Ascending aorta (tissue), 2 donors: ENCODE data around the gene SYTL2. TPM values are rescaled to one million over a fixed set of nuclear protein-coding genes. Genes with fewer than 3 reads are reported as not detected.

ENCODE experiments used
- DNase-seq, 2 donors: peaks; one replicate each; pipeline ENCODE4 v3.0.0-alpha.2; 2019; ENCODE audit warnings: low spot score in 2 of 2
- H3K27ac ChIP-seq, 2 donors: fragments of 200-600 bp; sonication (generic); one replicate each; pipeline ENCODE4 v1.5.1; 2016 to 2017; ENCODE audit warnings: mild to moderate bottlenecking in 1 of 2
- H3K27me3 ChIP-seq: fragments of 200-600 bp; sonication (generic); one replicate; pipeline ENCODE4 v1.5.1; 2017
- H3K36me3 ChIP-seq, 2 donors: fragments of 200-600 bp; sonication (generic); one replicate each; pipeline ENCODE4 v1.5.1; 2016
- H3K4me1 ChIP-seq, 2 donors: fragments of 200-600 bp; sonication (generic); one replicate each; pipeline ENCODE4 v1.5.1; 2016 to 2017; ENCODE audit warnings: mild to moderate bottlenecking in 1 of 2
- H3K4me3 ChIP-seq, 2 donors: fragments of 200-600 bp; sonication (generic); one replicate each; pipeline ENCODE4 v1.5.1; 2016 to 2017; ENCODE audit warnings: mild to moderate bottlenecking in 1 of 2
- H3K9me3 ChIP-seq, 2 donors: fragments of 200-600 bp; sonication (generic); one replicate each; pipeline ENCODE4 v1.5.1; 2016
- CTCF ChIP-seq, 3 experiments: fragments of 200-600 bp in 2 of 3; fragments of 450-650 bp in 1 of 3; sonication (generic) in 2 of 3; IDR thresholded peaks; one replicate each; pipeline ENCODE4 v1.5.1; 2016 to 2019; ENCODE audit warnings: antibody characterized with exemption in 3 of 3, mild to moderate bottlenecking in 1 of 3, moderate library complexity in 1 of 3
- intact Hi-C: fragments of 100-400 bp; cut with DNase I; formaldehyde crosslinking; loops from one replicate; pipeline ENCODE4 v1.15.1; 2023
- total RNA-seq: library from RNA; depleted of rRNA; stranded (reverse); fragments of >200 nt; gene quantifications from one replicate; pipeline ENCODE4 v1.1.0, GENCODE V29; 2016

SYTL2 gene
- total RNA-seq, 1 donor from 2014 or later: 151 TPM

GRCh38 chr11:85698195-85698594, 112.7 kb downstream of the SYTL2 start:
- Histone ChIP-seq H3K27ac (no peak overlapping the region), H3K36me3 (no peaks in the 10 kb centered on the region), H3K4me3 (no peak overlapping the region), H3K27me3 (no peaks in the 10 kb centered on the region), H3K4me1 (no peaks in the 10 kb centered on the region), H3K9me3 (no peaks in the 10 kb centered on the region)
- DNase-seq: no peak
- TF ChIP-seq CTCF (IDR thresholded peaks at IDR 0.05): no peak
- intact Hi-C loops: no loop called here

- Histone ChIP-seq H3K9me3 (no peaks in the 10 kb centered on the region), H3K4me1 (no peaks in the 10 kb centered on the region), H3K4me3 (no peak overlapping the region), H3K27ac (no peak overlapping the region), H3K36me3 (no peaks in the 10 kb centered on the region), H3K27me3 (no peaks in the 10 kb centered on the region)
- intact Hi-C loops: no loop called here
- DNase-seq: no peak
- TF ChIP-seq CTCF (IDR thresholded peaks at IDR 0.05): no peak
These were observed 113.2 kb downstream of the SYTL2 start for GRCh38 chr11:85697747-85698146.

- intact Hi-C loops: no loop called here
- no peaks in the 10 kb centered on the region for H3K9me3 ChIP-seq
- no peak for DNase-seq
- no peaks in the 10 kb centered on the region for H3K4me1 ChIP-seq
- H3K4me3 ChIP-seq: no peak overlapping the region
- no peak overlapping the region for H3K27ac ChIP-seq
- no peaks in the 10 kb centered on the region for H3K36me3 ChIP-seq
- no peaks in the 10 kb centered on the region for H3K27me3 ChIP-seq
- TF ChIP-seq CTCF (IDR thresholded peaks at IDR 0.05): no peak
These were observed 115.4 kb downstream of the SYTL2 start for GRCh38 chr11:85695546-85695945.

- H3K4me3 ChIP-seq: no peak overlapping the region
- no peaks in the 10 kb centered on the region for H3K36me3 ChIP-seq
- no peak overlapping the region for H3K27ac ChIP-seq
- no peaks in the 10 kb centered on the region for H3K4me1 ChIP-seq
- H3K9me3 ChIP-seq: no peaks in the 10 kb centered on the region
- peak in 2 of 3 experiments; percentile 24 to 52 for TF ChIP-seq CTCF (IDR thresholded peaks at IDR 0.05)
- DNase-seq: no peak
- intact Hi-C loops: no loop called here
- no peaks in the 10 kb centered on the region for H3K27me3 ChIP-seq
These were observed 116.5 kb downstream of the SYTL2 start for GRCh38 chr11:85694385-85694980.

GRCh38 chr11:85685820-85686459, 125.0 kb downstream of the SYTL2 start, which contains the start of gene CCDC89:
TSS of gene CCDC89 (minus strand) at chr11:85686195. CDS start at chr11:85686130, 65 bp downstream.
- H3K9me3 ChIP-seq: no peaks in the 10 kb centered on the region
- DNase-seq: peak; percentile 33 to 91
- no peaks in the 10 kb centered on the region for H3K36me3 ChIP-seq
- no peak for TF ChIP-seq CTCF (IDR thresholded peaks at IDR 0.05)
- H3K4me1 ChIP-seq: peaks cover 5 to 6% of the 10 kb centered on the region in 2 donors
- H3K4me3 ChIP-seq: peak within 1 kb of the TSS; percentile 53 to 61
- no peaks in the 10 kb centered on the region for H3K27me3 ChIP-seq
- intact Hi-C loops: loop anchor here (1.0 to 10.0 kb wide), 4 partner anchors 22 to 559 kb away; partner anchors contain the start of genes EED and SYTL2
- peak within 1 kb of the TSS; percentile 57 to 73 for H3K27ac ChIP-seq
